Activated T-cell treated with anti-CD3 and anti-CD28 coated beads, Interleukin-2, amount 50 U/mL, for 24 hours (primary cell): ENCODE data around the gene IQSEC1.
A peak's percentile ranks its signal among the peaks of the same experiment; 100 is the strongest.

Source experiments
- DNase-seq: peaks from one replicate; pipeline ENCODE4 v3.0.0-alpha.2; 2020
- H3K27ac Mint-ChIP-seq: 2 replicates; pipeline ENCODE4 v1.8.0; 2020; ENCODE audit warnings: mild to moderate bottlenecking, mixed read lengths
- H3K27me3 Mint-ChIP-seq: 2 replicates; pipeline ENCODE4 v1.8.0; 2020; ENCODE audit warnings: mixed read lengths
- H3K36me3 Mint-ChIP-seq: 2 replicates; pipeline ENCODE4 v1.8.0; 2020; ENCODE audit warnings: low read depth, mixed read lengths
- H3K4me1 Mint-ChIP-seq: 2 replicates; pipeline ENCODE4 v1.8.0; 2020; ENCODE audit warnings: low read depth, mixed read lengths
- H3K4me3 Mint-ChIP-seq: 2 replicates; pipeline ENCODE4 v1.8.0; 2020; ENCODE audit warnings: mild to moderate bottlenecking, moderate library complexity, mixed read lengths
- H3K9me3 Mint-ChIP-seq: 2 replicates; pipeline ENCODE4 v1.8.0; 2020; ENCODE audit warnings: mixed read lengths

The IQSEC1 gene

DNA sequence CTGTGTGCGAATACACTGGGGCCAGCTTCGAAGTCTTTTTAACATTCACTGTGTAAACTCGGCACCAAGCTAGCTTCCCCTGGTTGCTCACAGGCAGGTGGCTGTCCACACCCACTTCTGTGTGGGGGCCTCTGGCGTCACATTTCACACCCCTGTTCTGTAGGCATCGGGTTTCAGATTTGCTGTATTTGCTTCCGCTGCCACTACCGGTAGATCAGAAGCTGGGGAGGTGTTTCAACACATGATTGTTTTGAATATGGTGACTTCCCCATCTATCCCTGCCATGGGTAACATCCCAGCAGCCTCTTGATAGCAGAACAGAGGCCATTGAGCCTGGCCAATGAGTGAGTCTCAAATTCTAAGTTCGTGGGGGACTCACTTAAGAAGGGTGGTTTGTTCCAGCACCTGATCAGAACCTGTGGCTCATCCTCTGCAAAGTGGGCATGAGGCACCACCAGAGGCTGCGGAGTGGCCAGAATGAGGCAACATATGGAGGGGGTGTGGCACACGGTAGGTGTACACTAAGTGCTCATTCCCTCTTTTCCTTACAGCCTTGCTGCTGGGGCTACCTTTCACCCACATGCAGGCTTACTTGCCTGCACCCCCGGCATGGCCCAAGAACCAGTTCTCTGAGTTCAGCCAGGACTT lies 61.5 kb downstream of the IQSEC1 start:
- H3K27ac Mint-ChIP-seq, result peak overlapping the region; percentile 96
- H3K4me1 Mint-ChIP-seq, result peaks cover 95% of the 10 kb centered on the region
- H3K36me3 Mint-ChIP-seq, result peaks cover 20% of the 10 kb centered on the region
- no peaks in the 10 kb centered on the region for H3K9me3 Mint-ChIP-seq
- H3K4me3 Mint-ChIP-seq, result peak overlapping the region; percentile 63
- peak; percentile 84 for DNase-seq
- H3K27me3 Mint-ChIP-seq, result no peaks in the 10 kb centered on the region

DNA sequence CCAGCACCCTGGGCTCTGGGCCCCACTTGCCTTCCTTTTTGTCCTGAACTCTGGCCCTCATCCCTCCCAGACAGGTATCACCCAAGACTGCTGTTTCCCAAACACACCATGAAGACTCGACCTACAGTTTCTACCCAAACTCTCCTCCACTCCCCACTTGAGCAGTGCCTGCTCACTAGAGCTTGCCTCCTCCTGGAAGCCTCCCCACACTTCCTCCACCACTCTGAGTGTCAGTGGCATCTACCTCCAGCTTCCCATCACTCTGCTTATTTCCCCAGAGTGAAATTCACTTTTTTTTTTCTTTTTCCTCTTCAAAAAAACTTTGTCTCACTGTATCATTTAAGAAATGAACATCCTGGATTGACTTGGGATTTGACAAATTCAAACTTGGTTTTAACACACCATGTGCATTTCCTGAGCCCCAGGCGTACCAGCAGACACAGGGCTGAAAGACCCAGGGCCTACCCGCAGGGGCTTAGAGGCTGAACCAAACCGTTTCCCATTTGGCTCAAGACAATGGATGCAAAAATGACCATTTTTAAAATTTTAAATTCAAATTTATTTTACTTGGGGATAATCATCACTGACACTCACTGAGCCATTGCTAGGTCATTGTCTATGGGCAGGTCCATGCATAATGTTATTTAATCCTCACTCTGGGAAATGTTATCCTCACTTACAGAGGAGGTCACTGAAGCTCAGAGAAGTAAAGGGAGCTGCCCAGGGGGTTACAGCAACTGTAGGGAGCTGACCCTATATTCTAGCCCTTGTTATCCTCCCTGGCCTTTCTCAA lies 62.3 kb downstream of the IQSEC1 start:
- peak overlapping the region; percentile 63 for H3K4me3 Mint-ChIP-seq
- H3K36me3 Mint-ChIP-seq, result peaks cover 20% of the 10 kb centered on the region
- no peaks in the 10 kb centered on the region for H3K27me3 Mint-ChIP-seq
- no peak for DNase-seq
- peaks cover 95% of the 10 kb centered on the region for H3K4me1 Mint-ChIP-seq
- no peaks in the 10 kb centered on the region for H3K9me3 Mint-ChIP-seq
- peak overlapping the region; percentile 96 for H3K27ac Mint-ChIP-seq

DNA sequence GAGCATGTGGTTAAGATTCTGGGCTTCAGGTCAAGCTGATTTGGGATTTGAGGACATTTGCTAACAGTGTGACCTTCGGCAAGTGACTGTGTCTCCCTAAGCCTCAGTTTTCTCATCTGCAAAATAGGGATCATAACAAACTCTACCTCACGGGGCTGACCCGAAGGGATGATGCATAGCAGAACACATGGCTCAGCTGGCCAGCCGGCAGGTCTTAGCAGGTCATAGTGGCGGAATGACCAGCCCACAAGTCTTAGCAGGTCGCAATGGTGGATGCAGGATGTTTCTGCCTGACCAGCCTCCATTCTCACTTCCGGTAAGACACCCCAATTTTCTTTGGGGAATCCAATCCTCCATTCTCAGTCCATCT lies 63.3 kb downstream of the IQSEC1 start:
- Mint-ChIP-seq H3K27me3 (no peaks in the 10 kb centered on the region), H3K4me3 (peak overlapping the region; percentile 68), H3K36me3 (peaks cover 20% of the 10 kb centered on the region), H3K4me1 (peaks cover 98% of the 10 kb centered on the region), H3K27ac (peak overlapping the region; percentile 96), H3K9me3 (no peaks in the 10 kb centered on the region)
- no peak for DNase-seq

DNA sequence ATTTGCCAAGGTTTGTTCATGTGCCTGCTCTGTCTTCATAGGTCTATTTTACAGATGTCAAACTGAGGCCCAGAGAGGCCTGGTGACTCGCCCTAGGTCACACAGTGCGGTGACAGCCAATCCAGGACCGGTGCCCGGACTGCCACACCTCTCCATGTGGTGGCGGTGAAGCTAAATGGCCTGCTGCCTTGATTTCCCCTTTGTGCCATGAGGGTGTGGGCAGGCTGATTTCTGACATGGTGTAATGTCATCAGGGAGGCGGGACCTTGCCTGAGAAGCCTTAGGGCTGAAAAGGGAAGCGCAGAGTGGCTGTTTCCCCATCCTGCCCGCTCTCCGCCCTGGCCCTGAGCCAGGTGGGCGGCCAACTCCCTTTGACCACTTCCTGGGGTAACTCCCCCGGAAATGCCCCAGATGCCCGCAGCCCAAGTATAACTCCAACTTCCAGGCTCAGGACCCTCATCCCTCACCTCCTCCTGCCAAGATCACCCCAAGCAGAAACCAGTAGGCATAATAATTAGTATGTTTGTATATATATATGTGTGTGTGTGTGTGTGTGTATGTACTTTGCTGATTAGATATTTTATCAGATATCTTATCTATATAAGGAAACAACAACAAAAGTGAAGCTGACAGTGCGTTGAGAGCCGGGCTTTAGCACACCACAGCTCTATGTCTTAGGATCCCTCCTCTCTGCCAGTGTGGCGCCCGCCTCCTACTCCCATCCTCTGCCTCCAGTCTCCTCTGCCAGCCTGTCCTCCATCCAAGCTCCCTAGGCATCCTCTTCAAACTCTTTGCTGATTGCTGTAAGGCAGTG lies 63.9 kb downstream of the IQSEC1 start:
- Mint-ChIP-seq H3K27ac (peak overlapping the region; percentile 96), H3K4me3 (peak overlapping the region; percentile 68), H3K36me3 (peaks cover 20% of the 10 kb centered on the region), H3K9me3 (no peaks in the 10 kb centered on the region), H3K4me1 (peaks cover 96% of the 10 kb centered on the region), H3K27me3 (no peaks in the 10 kb centered on the region)
- peak; percentile 69 for DNase-seq

DNA sequence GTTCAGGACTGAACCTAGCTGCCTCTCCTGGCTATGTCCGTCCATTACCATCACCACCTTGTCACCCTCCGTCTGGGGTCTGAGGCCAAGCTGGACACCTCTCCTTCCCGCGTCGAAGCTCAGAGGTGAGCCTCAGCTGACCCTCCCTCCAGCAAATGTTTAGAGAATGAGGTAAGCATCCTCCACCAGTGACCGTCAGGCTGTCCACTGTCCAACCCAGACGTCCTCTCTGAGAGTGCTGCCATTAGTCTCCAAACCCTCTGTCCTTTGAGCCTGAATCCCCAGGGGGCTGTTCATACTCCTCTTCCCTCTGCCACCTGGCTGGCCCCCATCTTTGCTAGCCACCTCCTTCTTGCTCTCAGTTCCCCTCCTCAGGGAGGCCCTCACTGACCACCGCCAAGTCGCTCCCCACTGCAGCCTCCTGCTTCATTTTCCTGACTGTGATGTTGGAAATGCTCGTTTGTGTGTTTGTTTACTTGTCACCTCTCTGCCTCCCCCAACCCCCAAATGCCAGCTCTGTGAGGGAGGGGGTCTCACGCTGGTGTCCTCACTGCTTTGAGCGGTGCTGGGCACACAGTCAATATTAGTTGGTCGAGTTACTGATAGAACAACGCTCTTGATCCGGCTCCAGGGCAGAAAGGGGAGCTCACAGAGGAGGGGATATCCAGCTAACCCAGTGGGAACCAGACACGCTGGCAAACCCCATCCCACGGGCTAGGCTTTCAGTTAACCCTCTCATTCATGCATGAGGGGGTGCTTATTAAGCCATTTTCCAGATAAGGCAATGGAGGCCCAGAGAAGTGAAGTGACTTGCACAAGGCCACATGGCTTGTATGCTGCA lies 64.9 kb downstream of the IQSEC1 start:
- H3K27me3 Mint-ChIP-seq, result no peaks in the 10 kb centered on the region
- H3K4me1 Mint-ChIP-seq, result peaks cover 96% of the 10 kb centered on the region
- peaks cover 19% of the 10 kb centered on the region for H3K36me3 Mint-ChIP-seq
- DNase-seq, result no peak
- H3K27ac Mint-ChIP-seq, result peak overlapping the region; percentile 96
- no peaks in the 10 kb centered on the region for H3K9me3 Mint-ChIP-seq
- no peak overlapping the region for H3K4me3 Mint-ChIP-seq

DNA sequence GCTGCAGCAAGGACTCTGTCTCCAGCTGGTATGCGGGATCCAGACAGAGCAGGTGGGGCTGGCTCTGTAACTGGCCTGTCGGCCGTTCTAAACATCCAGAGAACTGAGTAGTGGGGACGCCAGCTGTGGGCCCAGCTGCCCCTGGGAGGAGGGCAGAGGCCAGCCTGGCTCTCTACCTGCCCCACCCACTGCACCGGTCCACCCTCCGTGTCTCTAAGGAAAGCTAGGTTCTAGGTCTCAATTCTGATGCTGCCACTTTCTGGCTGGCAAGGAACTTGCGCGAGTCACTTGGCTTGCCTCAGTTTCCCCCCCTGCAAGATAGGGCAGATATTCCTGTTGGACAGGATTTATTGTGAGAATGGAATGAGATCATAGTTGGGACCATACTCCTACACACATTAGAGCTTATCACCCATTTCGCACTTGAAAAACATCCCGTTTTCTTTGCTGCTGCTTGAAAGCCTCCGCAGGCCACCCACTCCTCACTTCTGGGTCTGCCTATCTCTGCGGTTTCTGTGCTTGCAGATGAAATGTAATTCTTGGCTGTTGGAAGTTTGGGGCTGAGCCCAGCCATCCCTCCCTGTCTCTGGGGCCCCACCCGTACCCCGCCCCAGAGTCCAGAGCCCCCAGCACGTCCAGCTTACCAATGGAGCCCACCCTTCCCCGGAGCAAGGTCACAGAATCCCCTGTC lies 65.8 kb downstream of the IQSEC1 start:
- H3K27me3 Mint-ChIP-seq, result no peaks in the 10 kb centered on the region
- H3K27ac Mint-ChIP-seq, result no peak overlapping the region
- peaks cover 98% of the 10 kb centered on the region for H3K4me1 Mint-ChIP-seq
- no peak overlapping the region for H3K4me3 Mint-ChIP-seq
- H3K9me3 Mint-ChIP-seq, result no peaks in the 10 kb centered on the region
- DNase-seq, result no peak
- peaks cover 15% of the 10 kb centered on the region for H3K36me3 Mint-ChIP-seq

DNA sequence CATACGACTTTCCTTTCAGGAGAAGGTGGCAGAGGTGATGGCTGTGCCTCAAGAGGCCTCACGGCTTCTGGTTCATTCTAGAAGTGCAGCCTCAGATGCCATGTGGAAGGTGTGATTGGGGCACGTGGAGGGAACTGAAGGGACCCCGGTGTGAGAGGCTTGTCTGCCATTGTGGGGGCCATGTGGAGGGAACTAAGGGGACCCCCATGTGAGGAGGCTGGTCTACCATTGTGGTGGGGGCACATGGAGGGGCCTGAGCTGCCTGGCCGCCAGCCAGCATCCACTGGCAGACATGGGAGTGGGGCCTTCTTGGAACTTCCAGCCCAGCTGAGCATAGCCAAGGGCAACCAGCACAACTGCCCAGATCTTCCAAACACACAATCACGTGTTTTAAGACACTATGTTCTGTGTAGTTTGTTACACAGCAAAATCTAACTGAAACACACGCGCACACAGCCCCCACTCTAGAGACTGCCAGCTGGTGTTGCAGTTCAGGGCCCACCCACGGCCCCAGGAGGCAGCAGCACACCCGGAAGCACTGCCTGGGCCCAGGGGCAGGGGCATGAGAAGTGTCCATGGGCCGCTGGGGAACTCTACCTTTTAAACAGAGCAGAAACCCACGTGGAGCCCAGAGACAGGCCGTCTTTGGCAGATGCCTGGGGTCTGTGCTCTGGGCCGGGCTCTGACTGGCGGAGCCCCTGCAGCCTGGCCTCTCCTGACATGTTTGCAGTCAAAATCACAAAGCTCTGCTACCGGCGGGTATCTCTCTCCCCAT lies 66.8 kb downstream of the IQSEC1 start:
- Mint-ChIP-seq H3K4me1 (peaks cover 96% of the 10 kb centered on the region), H3K27me3 (no peaks in the 10 kb centered on the region), H3K27ac (peak overlapping the region; percentile 68), H3K9me3 (no peaks in the 10 kb centered on the region), H3K36me3 (peaks cover 17% of the 10 kb centered on the region), H3K4me3 (no peak overlapping the region)
- DNase-seq, result no peak

DNA sequence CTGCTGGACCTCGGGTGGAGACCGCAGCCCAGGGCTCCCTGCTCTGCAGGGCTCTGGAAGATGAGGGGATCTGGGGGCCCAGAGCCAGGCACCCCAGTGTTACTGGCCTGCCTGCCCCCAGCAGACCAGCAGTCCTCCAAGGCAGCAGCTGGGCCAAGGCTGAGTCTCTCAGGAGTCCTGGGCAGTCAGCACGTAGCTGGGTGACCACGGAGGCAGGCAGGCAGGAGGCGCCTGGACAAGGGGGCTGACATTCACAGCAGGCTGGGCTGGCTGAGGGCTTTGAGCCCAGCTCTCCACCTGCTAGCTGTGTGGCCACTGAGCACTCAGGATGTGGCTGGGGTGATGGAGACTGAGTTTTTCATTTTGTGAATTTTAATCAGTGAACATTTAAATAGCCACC lies 67.9 kb downstream of the IQSEC1 start:
- Mint-ChIP-seq H3K27ac (no peak overlapping the region), H3K4me1 (peaks cover 91% of the 10 kb centered on the region), H3K9me3 (no peaks in the 10 kb centered on the region), H3K36me3 (peaks cover 22% of the 10 kb centered on the region), H3K4me3 (no peak overlapping the region), H3K27me3 (no peaks in the 10 kb centered on the region)
- no peak for DNase-seq

DNA sequence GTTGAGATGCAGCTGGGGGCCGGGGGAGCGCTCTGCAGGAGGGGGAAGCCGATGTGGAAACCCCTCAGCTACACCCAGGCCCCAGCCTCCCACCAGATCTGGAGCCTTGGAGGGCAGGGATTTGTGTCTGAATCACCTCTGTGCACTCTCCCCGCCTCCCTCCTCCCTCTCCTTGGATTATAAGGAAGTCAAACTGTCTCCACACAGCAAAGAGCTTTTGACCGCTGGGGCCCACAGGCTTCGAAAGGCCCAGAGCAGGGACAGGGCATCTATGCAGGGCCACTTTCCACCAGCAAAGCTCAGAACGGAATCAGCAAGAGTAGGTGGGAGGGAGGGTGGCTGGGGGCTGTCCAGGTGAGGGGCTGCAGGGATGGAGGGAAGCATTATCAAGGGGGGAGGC lies 68.9 kb downstream of the IQSEC1 start:
- H3K36me3 Mint-ChIP-seq, result peaks cover 22% of the 10 kb centered on the region
- H3K9me3 Mint-ChIP-seq, result no peaks in the 10 kb centered on the region
- no peak for DNase-seq
- H3K4me1 Mint-ChIP-seq, result peaks cover 90% of the 10 kb centered on the region
- peak overlapping the region; percentile 44 for H3K27ac Mint-ChIP-seq
- H3K27me3 Mint-ChIP-seq, result no peaks in the 10 kb centered on the region
- H3K4me3 Mint-ChIP-seq, result no peak overlapping the region

DNA sequence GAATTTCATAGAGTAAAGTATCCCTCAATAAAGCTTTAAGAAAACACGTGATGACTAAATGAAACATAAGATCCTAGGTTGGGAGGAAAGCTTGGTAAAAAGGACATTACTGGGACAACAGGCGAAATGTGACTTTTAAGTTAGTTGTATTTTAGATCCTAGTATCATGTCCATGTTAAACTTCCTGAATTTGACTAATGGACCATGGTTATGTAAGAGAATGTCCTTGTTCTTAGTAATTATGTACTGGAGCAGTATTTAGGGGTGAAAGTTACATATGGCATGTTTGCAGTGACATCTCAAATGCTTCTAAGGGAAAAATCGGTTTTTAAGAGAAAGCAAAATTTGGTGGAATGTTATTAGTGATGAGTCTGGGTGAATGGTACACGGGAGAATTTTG lies 69.6 kb downstream of the IQSEC1 start:
- Mint-ChIP-seq H3K9me3 (no peaks in the 10 kb centered on the region), H3K36me3 (peaks cover 21% of the 10 kb centered on the region), H3K4me1 (peaks cover 90% of the 10 kb centered on the region), H3K27ac (peak overlapping the region; percentile 44), H3K27me3 (no peaks in the 10 kb centered on the region), H3K4me3 (no peak overlapping the region)
- no peak for DNase-seq

DNA sequence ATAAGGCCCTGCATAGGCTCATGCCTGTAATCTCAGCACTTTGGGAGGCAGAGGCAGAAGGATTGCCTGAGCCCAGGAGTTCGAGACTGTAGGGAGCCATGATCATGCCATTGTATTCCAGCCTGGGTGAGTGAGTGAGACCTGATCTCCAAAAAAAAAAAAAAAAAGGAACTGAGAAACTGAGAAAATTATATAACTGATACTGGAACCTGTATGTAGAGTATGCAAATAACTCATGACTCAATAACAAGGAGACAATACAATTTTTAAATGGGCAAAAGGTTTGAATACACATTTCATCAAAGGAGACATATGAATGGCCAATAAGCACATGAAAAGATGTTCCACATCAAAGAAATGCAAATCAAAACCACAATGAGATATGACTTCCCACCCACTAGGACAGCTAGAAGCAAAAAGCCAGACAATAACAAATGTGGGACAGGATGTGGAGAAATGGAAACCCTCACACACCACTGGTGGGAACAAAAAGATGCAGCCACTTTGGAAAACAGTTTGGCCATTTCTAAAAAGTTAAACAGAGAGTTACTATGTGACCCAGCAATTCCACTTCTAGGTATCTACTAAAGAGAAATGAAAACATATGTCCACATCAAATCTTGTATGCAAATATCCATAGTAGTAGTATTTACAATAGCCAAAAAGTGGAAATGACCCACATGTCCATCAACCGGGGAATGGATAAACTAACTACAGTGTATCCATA lies 70.7 kb downstream of the IQSEC1 start:
- no peak overlapping the region for H3K4me3 Mint-ChIP-seq
- DNase-seq, result no peak
- peaks cover 86% of the 10 kb centered on the region for H3K4me1 Mint-ChIP-seq
- peak overlapping the region; percentile 74 for H3K27ac Mint-ChIP-seq
- H3K36me3 Mint-ChIP-seq, result peaks cover 26% of the 10 kb centered on the region
- no peaks in the 10 kb centered on the region for H3K27me3 Mint-ChIP-seq
- no peaks in the 10 kb centered on the region for H3K9me3 Mint-ChIP-seq

DNA sequence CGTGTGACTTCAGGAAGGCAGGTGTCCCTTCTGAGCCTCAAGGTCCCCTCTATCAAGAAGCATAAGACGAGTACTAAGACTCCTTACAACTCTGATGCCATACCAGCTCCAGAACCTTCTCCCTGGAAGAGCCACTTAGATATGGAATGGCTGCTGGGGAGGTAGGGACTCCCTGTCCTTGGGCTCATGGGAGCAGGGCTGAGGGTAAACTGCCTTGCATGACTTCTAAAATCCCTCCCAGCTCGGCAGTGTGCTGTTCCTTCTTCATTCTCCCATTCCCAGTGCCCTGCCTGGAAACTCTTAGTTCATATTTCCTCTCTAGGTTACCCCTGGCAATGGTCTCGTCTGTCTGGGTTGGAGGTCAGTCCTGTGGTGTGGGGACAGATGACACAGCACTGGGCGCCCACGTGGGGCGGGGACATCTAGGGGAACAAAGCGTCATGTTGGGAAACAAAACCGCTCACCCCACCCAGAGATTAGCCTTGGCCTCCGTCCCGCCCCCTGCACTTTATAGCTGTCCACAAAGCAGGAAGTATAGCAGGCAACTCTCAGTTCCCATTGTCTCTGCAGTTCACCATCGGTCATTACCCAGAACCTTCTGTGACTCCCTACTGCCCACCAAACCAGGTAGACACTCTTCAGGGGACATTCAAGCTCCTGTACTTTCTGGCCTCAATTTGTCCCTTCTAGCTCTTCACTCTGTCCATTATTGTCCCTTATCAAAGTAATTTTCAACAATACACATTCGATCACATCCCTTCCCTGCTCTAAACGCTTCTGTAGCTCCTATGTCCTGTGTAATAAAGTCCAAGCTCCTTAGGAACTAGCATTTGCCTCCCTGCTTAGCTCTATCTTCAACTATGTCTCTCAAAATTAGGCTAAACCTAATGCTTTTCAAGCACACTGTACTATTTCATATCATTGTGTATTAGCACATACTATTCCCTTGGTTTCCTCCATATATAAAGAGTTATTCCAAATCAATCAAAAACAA lies 73.8 kb downstream of the IQSEC1 start:
- no peak for DNase-seq
- Mint-ChIP-seq H3K27me3 (no peaks in the 10 kb centered on the region), H3K9me3 (no peaks in the 10 kb centered on the region), H3K4me3 (no peak overlapping the region), H3K27ac (peak overlapping the region; percentile 53), H3K36me3 (peaks cover 44% of the 10 kb centered on the region), H3K4me1 (peaks cover 81% of the 10 kb centered on the region)
